Adrenal gland (tissue), 12 donors: ENCODE results near the gene PPM1J. TPM values are rescaled to one million over a fixed set of nuclear protein-coding genes. Genes with fewer than 3 reads are reported as not detected.

Source experiments
- DNase-seq, 7 donors: peaks; one replicate each; pipeline ENCODE4 v3.0.0-alpha.2; 2019 to 2020
- H3K27ac ChIP-seq, 5 donors: fragments of 200-600 bp; sonication (generic) in 4 of 5; 1 replicate in 3 of 5; 2 replicates in 2 of 5; pipeline versions ENCODE4 v1.5.1 to v1.8.0; 2016 to 2020; ENCODE audit warnings: mild to moderate bottlenecking in 1 of 5
- H3K27me3 ChIP-seq: fragments of 200-600 bp; 2 replicates; pipeline ENCODE4 v1.8.0; 2021
- H3K36me3 ChIP-seq, 2 donors: fragments of 200-600 bp; replicated peaks in 1 of 2; 1 replicate in 1 of 2; 2 replicates in 1 of 2; pipeline versions ENCODE4 v1.5.1 to v1.8.0; 2018 to 2022
- H3K4me1 ChIP-seq, 2 donors: fragments of 200-600 bp; replicated peaks in 1 of 2; 1 replicate in 1 of 2; 2 replicates in 1 of 2; pipeline versions ENCODE4 v1.5.1 to v1.8.0; 2018 to 2021
- H3K4me3 ChIP-seq, 4 donors: fragments of 200-600 bp; sonication (generic) in 3 of 4; one replicate each; pipeline ENCODE4 v1.5.1; 2016 to 2018
- H3K9me3 ChIP-seq, 3 donors: fragments of 200-600 bp; sonication (generic) in 1 of 3; replicated peaks in 1 of 3; 1 replicate in 2 of 3; 2 replicates in 1 of 3; pipeline versions ENCODE4 v1.5.1 to v1.8.0; 2016 to 2021
- CTCF ChIP-seq, 6 experiments: fragments of 450-650 bp in 4 of 6; fragments of 200-600 bp in 2 of 6; sonication (generic) in 1 of 6; IDR thresholded peaks; 1 replicate in 5 of 6; 2 replicates in 1 of 6; pipeline versions ENCODE4 v1.5.1 to v1.8.0; 2016 to 2021; ENCODE audit warnings: antibody characterized with exemption in 6 of 6, mild to moderate bottlenecking in 2 of 6, moderate library complexity in 1 of 6
- POLR2A ChIP-seq, 2 donors: fragments of 450-650 bp; IDR thresholded peaks; one replicate each; pipeline ENCODE4 v1.6.1; 2017; ENCODE audit warnings: antibody characterized with exemption in 2 of 2, mild to moderate bottlenecking in 2 of 2, moderate library complexity in 1 of 2
- WGBS, 4 donors: extraction: QIAGEN DNeasy Blood & Tissue Kit in 2 of 4; methylation state at CpG; one replicate each; pipeline versions ENCODE4 v1.1.5 to v1.1.7; 2013 to 2017; 5-methylcytosine and 5-hydroxymethylcytosine counted together
- intact Hi-C, 2 donors: fragments of 100-400 bp; cut with DNase I; formaldehyde crosslinking; loops; one replicate each; pipeline versions ENCODE4 v1.14.1 to v1.15.0; 2022 to 2023
- polyA plus RNA-seq, 3 donors: library from polyadenylated mRNA; stranded (reverse); fragments of 200-250 nt in 2 of 3; fragments of 350-450 nt in 1 of 3; fragmentation: Illumina TruSeq in 1 of 3; extraction: RNeasy Lipid Tissue Mini Kit (QIAGEN cat#74804) in 1 of 3; gene quantifications; one replicate each; pipeline ENCODE4 v1.2.3, GENCODE V29; 2013 to 2014
- total RNA-seq, 9 donors: library from RNA; depleted of rRNA in 4 of 9; stranded (reverse); fragments of >200 nt in 4 of 9; fragments of 120-200 nt in 1 of 9; fragmentation: NEBNext Ultra II Directional in 1 of 9; extraction: Animal tissue kit (Norgen Biotek cat#: 25700) in 1 of 9; gene quantifications; one replicate each; pipeline versions ENCODE4 v1.1.0 to v1.2.4, GENCODE V29; 2013 to 2023
- donor health status: healthy with polysubstance abuse.
- donor health status: Bipolar disorder and iron deficiency.
- donor health status: DM: yes; HTN: yes; CAD: no.
- donor health status: DM: no; HTN: no; CAD: no.
- donor health status: DM: no; HTN: no; CAD: no.
- donor health status: DM: yes; HTN: yes; CAD: no.

Gene PPM1J
- total and polyA plus RNA-seq, 12 donors = 0.31 to 5.1 (median 1.0) TPM; not detected in 1

GRCh38 chr1:112686417-112686816, 28.7 kb downstream of the PPM1J start:
- Histone ChIP-seq H3K9me3 (no peaks in the 10 kb centered on the region), H3K27ac (no peak overlapping the region), H3K4me1 (peaks cover 0 to 24% of the 10 kb centered on the region in 2 donors), H3K36me3 (peaks cover 0 to 19% of the 10 kb centered on the region in 2 donors), H3K4me3 (no peak overlapping the region), H3K27me3 (no peaks in the 10 kb centered on the region)
- DNase-seq = no peak
- intact Hi-C loops = no loop called here
- TF ChIP-seq CTCF (IDR thresholded peaks at IDR 0.05) (no peak), POLR2A (IDR thresholded peaks at IDR 0.05) (no peak)
- 31 to 56% (median 39%) methylated on average over 3 of the region's 3 CpGs for WGBS, 4 donors

DNA sequence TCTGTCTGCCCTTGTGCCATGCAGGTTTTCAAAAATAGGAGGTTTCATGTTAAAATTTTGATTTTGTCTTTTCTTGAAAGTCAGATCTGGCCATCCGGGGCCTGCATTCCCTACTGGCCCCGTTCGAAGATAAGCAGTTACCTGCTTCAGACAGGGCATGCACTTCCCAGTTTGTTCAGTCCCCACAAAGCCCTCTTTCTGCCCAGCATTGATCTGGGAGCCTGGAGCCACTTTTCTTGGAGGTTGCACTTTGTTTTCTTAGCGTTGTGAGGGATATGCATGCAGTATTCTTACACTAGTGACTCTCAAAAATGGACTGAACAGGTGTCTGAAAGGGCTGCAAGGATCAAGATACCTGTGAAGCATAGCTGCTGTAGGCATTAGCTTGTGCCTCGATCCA, 29.2 kb downstream of the PPM1J start:
- no peak overlapping the region for H3K27ac ChIP-seq

DNA sequence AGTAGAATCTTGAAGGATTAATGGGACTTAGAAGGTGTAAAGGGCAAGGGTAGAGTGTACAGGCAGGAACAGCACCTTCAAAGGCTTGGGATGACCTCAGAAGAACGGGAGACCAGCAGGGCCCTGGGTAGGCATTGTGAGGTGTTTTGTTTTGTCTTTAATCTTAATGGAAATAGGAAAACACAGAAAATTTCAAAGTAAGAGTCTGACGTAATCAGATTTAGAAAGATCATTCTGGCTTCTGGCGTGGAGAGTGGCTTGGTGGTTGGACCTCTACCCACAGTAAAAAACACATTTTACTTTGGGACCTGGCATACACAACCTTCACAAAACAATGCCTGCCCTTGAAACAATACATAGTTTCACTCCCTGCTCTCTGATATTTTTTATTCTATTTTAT, 36.5 kb downstream of the PPM1J start:
- Histone ChIP-seq H3K9me3 (no peaks in the 10 kb centered on the region), H3K27ac (no peak overlapping the region)
- intact Hi-C loops = no loop called here

More for the DNA sequence above, 29.2 kb downstream of the PPM1J start:
- WGBS, 4 donors = 83 to 94% (median 89%) methylated on average over 5 of the region's 5 CpGs
- TF ChIP-seq CTCF (IDR thresholded peaks at IDR 0.05) (no peak), POLR2A (IDR thresholded peaks at IDR 0.05) (no peak)
- Histone ChIP-seq H3K9me3 (no peaks in the 10 kb centered on the region), H3K36me3 (peaks cover 0 to 15% of the 10 kb centered on the region in 2 donors), H3K27me3 (no peaks in the 10 kb centered on the region), H3K4me1 (peaks cover 0 to 24% of the 10 kb centered on the region in 2 donors), H3K4me3 (no peak overlapping the region)
- intact Hi-C loops = no loop called here
- DNase-seq = no peak

DNA sequence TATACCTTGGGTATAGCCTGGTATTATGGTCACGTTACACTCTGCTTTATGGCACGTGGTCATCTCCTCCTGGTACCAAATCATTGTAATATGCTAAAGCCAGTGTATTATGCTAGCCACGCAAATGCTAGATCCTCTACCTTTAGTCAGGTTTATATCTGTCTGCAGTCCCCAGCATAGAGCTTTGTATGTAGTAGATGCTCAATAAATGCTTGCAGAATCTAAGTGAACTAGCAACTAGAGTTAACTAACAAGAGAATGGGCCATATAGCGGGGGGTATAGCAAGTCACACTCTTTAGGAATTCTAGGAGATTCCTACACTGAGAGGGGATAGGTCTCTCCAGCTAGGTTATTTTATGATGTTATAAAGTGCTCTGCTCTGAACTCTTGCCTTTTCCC, 37.6 kb downstream of the PPM1J start:
- intact Hi-C loops = no loop called here
- Histone ChIP-seq H3K9me3 (no peaks in the 10 kb centered on the region), H3K4me1 (peaks cover 19 to 33% of the 10 kb centered on the region in 2 donors), H3K4me3 (no peak overlapping the region), H3K36me3 (no peaks in the 10 kb centered on the region), H3K27ac (no peak overlapping the region), H3K27me3 (no peaks in the 10 kb centered on the region)
- WGBS, 4 donors = 96 to 98% (median 97%) methylated on average over 4 of the region's 4 CpGs
- DNase-seq = no peak
- no peak for TF ChIP-seq POLR2A (IDR thresholded peaks at IDR 0.05)
- TF ChIP-seq CTCF (IDR thresholded peaks at IDR 0.05) = no peak

More for the DNA sequence above, 36.5 kb downstream of the PPM1J start:
- no peak overlapping the region for H3K4me3 ChIP-seq
- no peak for DNase-seq
- H3K36me3 ChIP-seq = no peaks in the 10 kb centered on the region
- H3K27me3 ChIP-seq = no peaks in the 10 kb centered on the region
- WGBS, 4 donors = 65 to 73% (median 72%) methylated on average over 3 of the region's 3 CpGs
- peaks cover 14 to 24% of the 10 kb centered on the region in 2 donors for H3K4me1 ChIP-seq
- TF ChIP-seq CTCF (IDR thresholded peaks at IDR 0.05) = no peak
- no peak for TF ChIP-seq POLR2A (IDR thresholded peaks at IDR 0.05)
